BLaER1 (cell line): ENCODE results near the gene F7.

ENCODE experiments used
- H3K27ac ChIP-seq: shearing (Covaris generic); formaldehyde crosslinking; 2 replicates; pipeline ENCODE4 v1.8.1; 2022
- H3K27me3 ChIP-seq: shearing (Covaris generic); formaldehyde crosslinking; 2 replicates; pipeline ENCODE4 v1.8.1; 2022
- H3K36me3 ChIP-seq: shearing (Covaris generic); formaldehyde crosslinking; 2 replicates; pipeline ENCODE4 v1.8.1; 2022
- H3K4me1 ChIP-seq: shearing (Covaris generic); formaldehyde crosslinking; 2 replicates; pipeline ENCODE4 v1.8.1; 2022
- H3K4me2 ChIP-seq: shearing (Covaris generic); formaldehyde crosslinking; 2 replicates; pipeline ENCODE4 v1.8.1; 2022
- H3K4me3 ChIP-seq: shearing (Covaris generic); formaldehyde crosslinking; 2 replicates; pipeline ENCODE4 v1.8.1; 2022
- H3K9ac ChIP-seq: shearing (Covaris generic); formaldehyde crosslinking; 2 replicates; pipeline ENCODE4 v1.8.1; 2022
- H3K9me3 ChIP-seq: shearing (Covaris generic); formaldehyde crosslinking; 2 replicates; pipeline ENCODE4 v1.8.1; 2022
- H4K20me1 ChIP-seq: shearing (Covaris generic); formaldehyde crosslinking; 2 replicates; pipeline ENCODE4 v1.8.1; 2022
- Cebpa-rat ChIP-seq: shearing (Covaris generic); IDR thresholded peaks from 2 replicates; pipeline ENCODE4 v1.8.1; 2022

The F7 gene

DNA sequence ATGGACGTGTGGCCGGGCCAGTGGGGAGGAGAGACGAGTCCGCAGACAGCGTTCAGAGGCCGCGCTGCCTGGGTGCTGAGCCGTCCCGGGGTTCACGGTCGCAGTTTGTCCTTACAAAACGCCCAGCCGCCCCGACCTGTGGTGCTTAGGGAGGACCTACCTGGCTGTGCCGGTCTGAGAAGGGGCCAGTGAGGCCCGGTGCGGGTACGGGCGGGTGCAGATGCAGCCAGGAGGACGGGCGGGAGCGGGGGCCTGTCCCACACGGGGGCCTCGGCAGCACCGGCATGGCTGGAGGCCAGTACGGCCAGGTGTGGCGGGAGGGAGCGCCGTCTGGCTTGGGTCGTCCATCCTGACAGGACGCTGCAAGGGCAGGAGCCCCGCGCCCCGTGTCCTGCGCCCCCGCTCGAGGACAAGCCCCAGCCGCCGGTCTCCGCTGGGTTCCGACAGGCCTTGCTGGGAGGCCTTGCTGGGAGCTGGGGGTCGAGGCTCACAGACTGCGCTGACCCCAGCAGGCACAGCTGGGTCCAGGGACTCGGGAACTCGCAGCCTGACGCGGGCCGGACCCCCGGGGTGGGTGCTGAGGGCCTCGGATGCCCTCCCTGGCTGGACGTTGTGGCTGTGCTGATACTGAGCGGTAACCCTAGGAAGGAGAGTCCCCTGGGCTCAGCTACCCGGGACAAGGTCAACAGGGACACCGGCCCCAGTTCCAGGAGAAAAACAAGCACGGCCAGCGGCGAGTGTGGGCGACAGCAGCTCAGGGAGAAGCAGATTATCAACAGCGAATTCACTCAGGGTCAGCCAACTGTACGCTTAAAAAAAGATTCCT, 47.6 kb downstream of the F7 start:
- no peaks in the 10 kb centered on the region for H3K36me3 ChIP-seq
- peak overlapping the region; percentile 55 for H3K27ac ChIP-seq
- H3K4me3 ChIP-seq, result peak overlapping the region; percentile 61
- no peaks in the 10 kb centered on the region for H4K20me1 ChIP-seq
- peak overlapping the region; percentile 93 for H3K4me2 ChIP-seq
- TF ChIP-seq Cebpa-rat, result no peak
- H3K4me1 ChIP-seq, result peaks cover 18% of the 10 kb centered on the region
- no peaks in the 10 kb centered on the region for H3K9me3 ChIP-seq
- H3K27me3 ChIP-seq, result peaks cover 20% of the 10 kb centered on the region
- H3K9ac ChIP-seq, result peak overlapping the region; percentile 75

DNA sequence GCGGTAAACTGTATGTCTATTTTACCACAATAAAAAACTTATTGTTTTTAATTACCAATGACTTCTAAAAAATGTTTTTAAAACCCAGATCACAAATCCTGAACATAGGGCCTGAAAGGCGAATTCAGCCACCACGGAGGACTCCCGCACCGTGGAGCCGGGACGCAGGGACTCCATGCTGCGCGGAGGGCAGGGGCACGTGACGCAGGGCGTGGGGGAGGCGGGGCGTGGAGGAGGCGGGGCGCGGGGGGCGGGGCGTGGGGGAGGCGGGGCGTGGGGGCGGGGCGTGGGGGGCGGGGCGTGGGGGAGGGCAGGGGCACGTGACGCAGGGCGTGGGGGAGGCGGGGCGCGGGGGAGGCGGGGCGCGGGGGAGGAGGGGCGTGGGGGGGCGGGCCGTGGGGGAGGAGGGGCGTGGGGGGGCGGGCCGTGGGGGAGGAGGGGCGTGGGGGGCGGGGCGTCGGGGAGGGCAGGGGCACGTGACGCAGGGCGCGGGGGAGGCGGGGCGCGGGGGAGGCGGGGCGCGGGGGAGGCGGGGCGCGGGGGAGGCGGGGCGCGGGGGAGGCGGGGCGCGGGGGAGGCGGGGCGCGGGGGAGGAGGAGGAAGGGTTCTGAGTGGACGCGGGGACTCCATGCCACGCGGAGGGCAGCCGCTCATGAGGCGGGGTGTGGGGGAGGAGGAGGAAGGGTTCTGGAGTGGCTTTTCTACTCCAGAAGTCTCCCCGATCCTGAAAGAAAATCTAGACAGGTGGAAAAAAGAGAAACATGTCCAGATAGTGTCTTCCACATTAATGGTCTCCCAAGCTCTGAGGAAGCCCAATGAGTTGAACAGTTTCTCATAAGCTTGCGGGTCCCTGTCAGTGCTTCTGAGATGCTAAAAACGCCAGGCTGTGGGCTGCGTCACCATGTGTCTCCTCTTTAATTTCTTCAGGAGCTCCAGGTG, 48.5 kb downstream of the F7 start:
- peak overlapping the region; percentile 55 for H3K27ac ChIP-seq

DNA sequence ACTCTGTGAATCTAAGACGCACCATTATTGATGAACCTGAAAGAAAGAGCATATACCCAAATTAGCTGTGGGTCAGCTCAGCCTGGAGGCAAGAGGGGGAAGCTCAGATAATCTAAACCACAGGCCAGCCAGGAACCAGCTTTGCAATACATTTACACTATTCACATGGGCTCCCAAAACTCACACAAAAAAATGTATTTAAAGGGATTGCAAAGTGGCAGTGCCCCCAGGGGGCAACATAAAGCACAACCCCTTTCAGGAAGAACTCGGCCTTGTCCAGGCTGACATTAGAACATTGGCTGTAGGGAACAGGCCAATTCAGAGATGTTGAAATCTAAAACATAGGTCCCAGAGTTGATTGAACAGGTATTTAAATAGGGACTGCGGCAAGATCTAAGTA, 49.6 kb downstream of the F7 start:
- Histone ChIP-seq H4K20me1 (no peaks in the 10 kb centered on the region), H3K4me3 (no peak overlapping the region), H3K4me2 (no peak overlapping the region; the same call in 1 of the 2 replicates), H3K27ac (no peak overlapping the region), H3K4me1 (peaks cover 18% of the 10 kb centered on the region), H3K27me3 (peaks cover 23% of the 10 kb centered on the region), H3K9me3 (no peaks in the 10 kb centered on the region), H3K9ac (no peak overlapping the region), H3K36me3 (no peaks in the 10 kb centered on the region)
- no peak for TF ChIP-seq Cebpa-rat

More for the DNA sequence above, 48.5 kb downstream of the F7 start:
- peaks cover 18% of the 10 kb centered on the region for H3K4me1 ChIP-seq
- no peaks in the 10 kb centered on the region for H4K20me1 ChIP-seq
- peak overlapping the region; percentile 61 for H3K4me3 ChIP-seq
- H3K27me3 ChIP-seq, result peaks cover 20% of the 10 kb centered on the region
- H3K4me2 ChIP-seq, result peak overlapping the region; percentile 93
- no peaks in the 10 kb centered on the region for H3K36me3 ChIP-seq
- H3K9ac ChIP-seq, result peak overlapping the region; percentile 75
- TF ChIP-seq Cebpa-rat, result no peak
- no peaks in the 10 kb centered on the region for H3K9me3 ChIP-seq

DNA sequence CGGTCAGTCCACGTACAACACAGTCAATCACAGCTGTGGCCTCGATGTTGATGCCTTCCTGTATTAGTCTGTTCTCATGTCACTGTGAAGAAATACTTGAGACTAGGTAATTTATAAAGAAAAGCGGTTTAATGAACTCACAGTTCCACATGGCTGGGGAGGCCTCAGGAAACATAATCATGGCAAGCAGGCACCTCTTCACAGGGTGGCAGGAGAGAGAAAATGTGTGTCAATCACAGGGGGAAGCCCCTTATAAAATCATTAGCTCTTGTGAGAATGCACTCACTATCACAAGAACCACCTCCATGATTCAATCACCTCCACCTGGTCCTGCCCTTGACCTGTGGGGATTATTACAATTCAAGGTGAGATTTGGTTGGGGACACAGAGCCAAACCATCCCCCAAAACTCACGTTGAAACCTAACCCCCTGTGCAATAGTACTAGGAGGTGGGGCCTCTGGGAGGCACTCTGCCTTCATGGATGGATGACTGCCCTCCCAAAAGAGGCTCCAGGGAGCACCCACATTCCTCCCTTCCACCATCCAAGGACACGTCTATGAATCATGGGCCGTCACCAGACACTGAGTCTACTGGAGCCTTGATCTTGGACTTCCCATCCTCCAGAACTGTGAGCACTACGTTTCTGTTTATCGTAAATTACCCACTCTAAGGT, 50.5 kb downstream of the F7 start:
- TF ChIP-seq Cebpa-rat, result no peak
- H3K4me2 ChIP-seq, result no peak overlapping the region
- H3K9me3 ChIP-seq, result no peaks in the 10 kb centered on the region

DNA sequence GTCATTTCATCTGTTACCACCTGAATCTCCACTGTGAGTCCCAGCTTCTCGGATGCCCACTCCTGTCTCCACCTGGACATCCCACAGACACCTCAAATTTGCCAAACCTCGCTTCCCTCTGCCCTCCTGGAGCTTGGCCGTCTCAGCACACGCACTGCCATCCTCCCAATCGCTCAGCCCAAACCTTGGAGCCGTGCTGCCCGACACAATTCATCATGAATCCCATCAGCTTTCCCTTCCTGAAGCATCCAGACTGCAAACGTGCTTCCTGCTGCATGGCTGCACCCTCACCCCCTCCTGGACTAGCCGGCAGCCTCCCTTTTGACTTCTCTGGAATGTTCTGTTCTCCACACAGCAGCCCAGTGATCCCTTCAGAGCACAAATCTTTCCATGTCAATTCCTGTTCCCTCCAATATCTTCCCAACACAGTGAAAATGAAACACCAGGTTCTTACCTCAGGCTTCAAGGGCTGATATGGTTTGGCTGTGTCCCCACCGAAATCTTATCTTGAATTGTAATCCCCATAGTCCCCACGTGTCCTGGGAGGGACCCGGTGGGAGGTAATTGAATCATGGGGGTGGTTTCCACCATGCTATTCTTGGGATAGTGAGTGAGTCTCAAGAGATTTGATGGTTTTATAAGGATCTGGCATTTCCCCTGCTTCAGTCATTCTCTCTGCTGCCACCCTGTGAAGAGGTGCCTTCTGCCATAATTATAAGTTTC, 51.8 kb downstream of the F7 start:
- H4K20me1 ChIP-seq, result peaks cover 6% of the 10 kb centered on the region; the same call in 1 of the 2 replicates
- no peak overlapping the region for H3K4me3 ChIP-seq
- H3K27me3 ChIP-seq, result peaks cover 33% of the 10 kb centered on the region
- H3K36me3 ChIP-seq, result no peaks in the 10 kb centered on the region
- no peak overlapping the region for H3K9ac ChIP-seq
- H3K4me2 ChIP-seq, result no peak overlapping the region
- no peak overlapping the region for H3K27ac ChIP-seq
- no peaks in the 10 kb centered on the region for H3K9me3 ChIP-seq
- peaks cover 18% of the 10 kb centered on the region for H3K4me1 ChIP-seq
- no peak for TF ChIP-seq Cebpa-rat

More for the DNA sequence above, 50.5 kb downstream of the F7 start:
- H3K4me3 ChIP-seq, result no peak overlapping the region
- no peak overlapping the region for H3K9ac ChIP-seq
- no peak overlapping the region for H3K27ac ChIP-seq
- peaks cover 18% of the 10 kb centered on the region for H3K4me1 ChIP-seq
- peaks cover 32% of the 10 kb centered on the region for H3K27me3 ChIP-seq
- H4K20me1 ChIP-seq, result peaks cover 2% of the 10 kb centered on the region; the same call in 1 of the 2 replicates
- no peaks in the 10 kb centered on the region for H3K36me3 ChIP-seq

DNA sequence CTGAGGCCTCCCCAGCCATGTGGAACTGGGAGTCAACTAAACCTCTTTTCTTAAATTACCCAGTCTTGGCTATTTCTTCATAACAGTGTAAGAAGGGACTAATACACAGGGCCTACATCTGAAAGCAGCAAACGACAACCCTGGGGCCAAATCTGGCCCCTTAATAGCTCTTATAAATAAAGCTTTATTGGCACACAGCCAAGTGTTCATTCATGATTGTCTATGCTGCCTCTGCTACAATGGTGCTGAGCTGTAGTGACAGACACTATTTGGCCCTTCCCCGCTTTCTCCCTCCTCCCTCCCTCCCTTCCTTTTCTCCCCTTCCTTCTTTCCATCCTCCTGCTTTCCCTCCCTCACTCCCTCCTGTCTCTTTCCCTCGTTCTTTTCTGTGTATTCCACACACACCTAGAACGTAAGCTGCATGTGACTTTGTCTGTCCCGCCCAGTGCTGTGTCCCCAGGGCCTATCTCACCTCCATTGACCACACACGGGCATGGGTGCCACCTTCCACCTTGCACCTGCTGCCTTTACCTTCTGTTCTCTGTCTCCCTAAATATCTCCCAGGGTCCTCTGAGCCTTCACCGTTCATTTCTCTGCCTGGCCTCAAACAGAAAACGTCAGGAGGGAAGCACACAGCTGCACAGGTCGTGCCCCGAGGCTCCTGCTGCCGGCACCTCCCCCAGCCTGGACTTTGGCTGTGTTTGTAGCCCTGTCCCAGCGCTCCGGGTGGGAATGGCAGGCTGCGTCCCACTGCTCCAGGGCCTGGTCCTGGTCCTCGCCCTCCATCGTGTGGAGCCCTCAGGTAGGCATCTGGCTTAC, 52.5 kb downstream of the F7 start, which contains the start of gene PROZ:
TSS of gene PROZ (plus strand) at position 720 of the 819 bp plus-strand sequence. CDS start at position 733, 13 bp downstream.
- no peak within 1 kb of the TSS for H3K4me2 ChIP-seq
- no peak for TF ChIP-seq Cebpa-rat
- no peaks in the 10 kb centered on the region for H3K9me3 ChIP-seq
- peaks cover 19% of the 10 kb centered on the region for H3K4me1 ChIP-seq
- H3K36me3 ChIP-seq, result no peaks in the 10 kb centered on the region
- peaks cover 32% of the 10 kb centered on the region for H3K27me3 ChIP-seq
- H3K9ac ChIP-seq, result no peak within 1 kb of the TSS
- H4K20me1 ChIP-seq, result peaks cover 9% of the 10 kb centered on the region; the same call in 1 of the 2 replicates
- no peak within 1 kb of the TSS for H3K27ac ChIP-seq
- H3K4me3 ChIP-seq, result no peak within 1 kb of the TSS

DNA sequence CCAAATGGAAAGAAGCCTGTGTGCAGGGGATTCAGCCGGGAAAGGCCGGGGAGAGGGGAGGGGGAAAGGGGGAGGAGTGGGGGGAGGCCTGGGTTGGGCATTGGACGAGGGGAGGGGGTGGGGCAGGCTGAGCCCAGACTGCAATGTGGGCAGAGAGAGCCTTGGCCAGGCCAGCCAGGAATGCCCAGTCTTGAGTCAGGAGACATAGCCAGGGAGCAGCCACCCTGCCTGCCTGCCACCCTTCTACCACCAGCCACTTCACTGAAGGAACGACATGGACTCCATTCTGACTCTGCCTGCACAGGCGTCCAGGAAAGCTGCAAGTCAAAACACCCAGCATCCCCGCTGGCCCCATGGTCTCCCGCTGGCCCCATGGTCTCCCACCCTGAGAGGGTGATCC, 53.4 kb downstream of the F7 start:
- peaks cover 14% of the 10 kb centered on the region; the same call in 1 of the 2 replicates for H4K20me1 ChIP-seq
- no peak overlapping the region for H3K9ac ChIP-seq
- H3K4me2 ChIP-seq, result no peak overlapping the region
- H3K27me3 ChIP-seq, result peaks cover 37% of the 10 kb centered on the region
- no peaks in the 10 kb centered on the region for H3K9me3 ChIP-seq
- no peaks in the 10 kb centered on the region for H3K36me3 ChIP-seq
- no peak for TF ChIP-seq Cebpa-rat
- no peak overlapping the region for H3K27ac ChIP-seq
- peaks cover 17% of the 10 kb centered on the region for H3K4me1 ChIP-seq
- H3K4me3 ChIP-seq, result no peak overlapping the region

DNA sequence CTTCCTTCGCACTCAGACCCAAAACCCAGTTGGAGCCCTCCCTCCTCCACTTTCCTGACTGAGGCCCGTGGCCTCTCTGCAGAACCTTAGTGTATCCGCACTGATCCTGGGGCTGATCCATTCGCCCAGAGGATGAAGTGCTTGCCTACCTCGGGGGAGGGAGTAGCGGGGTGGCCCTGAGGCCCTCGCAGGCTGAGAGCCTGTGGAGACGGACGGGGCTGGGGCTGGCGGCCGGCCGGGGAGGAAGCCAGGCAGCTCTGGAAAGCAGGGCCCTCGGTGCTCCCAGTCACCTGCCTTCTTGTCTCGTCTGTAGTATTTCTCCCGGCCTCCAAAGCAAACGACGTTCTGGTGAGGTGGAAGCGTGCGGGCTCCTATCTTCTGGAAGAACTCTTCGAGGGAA, 54.1 kb downstream of the F7 start:
- no peak overlapping the region for H3K4me3 ChIP-seq
- no peak for TF ChIP-seq Cebpa-rat
- H3K4me2 ChIP-seq, result no peak overlapping the region
- peaks cover 44% of the 10 kb centered on the region for H3K27me3 ChIP-seq
- H4K20me1 ChIP-seq, result peaks cover 14% of the 10 kb centered on the region; the same call in 1 of the 2 replicates
- no peaks in the 10 kb centered on the region for H3K36me3 ChIP-seq
- peaks cover 17% of the 10 kb centered on the region for H3K4me1 ChIP-seq
- H3K9ac ChIP-seq, result no peak overlapping the region
- H3K9me3 ChIP-seq, result no peaks in the 10 kb centered on the region
- H3K27ac ChIP-seq, result no peak overlapping the region
